Right hindlimb (tissue), 1 donor: ENCODE measurements around the gene RAD51B.
A peak's percentile ranks its signal among the peaks of the same experiment; 100 is the strongest.

Source experiments
- DNase-seq: peaks from one replicate; pipeline ENCODE4 v3.0.0-alpha.2; 2018

Gene RAD51B

DNA sequence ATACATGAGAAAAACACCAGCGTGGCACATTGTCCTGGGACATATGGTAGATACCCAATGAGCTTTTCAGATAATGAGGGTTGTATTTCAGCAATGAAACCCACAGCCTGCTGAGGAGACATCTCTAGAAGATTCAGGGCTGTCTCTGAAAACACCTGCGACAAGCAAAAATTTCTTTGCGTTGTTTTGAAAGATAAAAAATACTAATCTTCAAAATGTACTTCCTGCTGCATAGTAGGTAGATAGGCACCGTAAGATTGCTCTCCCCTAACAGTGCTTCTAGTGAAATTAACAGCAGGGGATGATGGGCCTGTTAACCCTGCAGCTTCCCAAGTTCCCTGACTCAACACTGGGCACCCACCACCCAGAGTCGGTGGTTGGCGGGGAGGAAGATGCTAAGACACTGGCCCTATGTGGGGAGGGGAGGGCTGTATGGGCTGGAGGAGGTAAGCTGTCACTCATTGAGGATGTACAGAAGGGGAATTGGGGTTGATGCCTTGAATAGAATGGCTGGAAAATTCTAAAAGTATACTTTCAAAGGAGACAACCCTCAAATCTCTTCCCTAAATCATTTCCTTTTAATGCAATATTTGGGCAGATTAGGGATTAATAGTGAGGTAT is 953.3 kb downstream of the RAD51B start:
- DNase-seq, result no peak

DNA sequence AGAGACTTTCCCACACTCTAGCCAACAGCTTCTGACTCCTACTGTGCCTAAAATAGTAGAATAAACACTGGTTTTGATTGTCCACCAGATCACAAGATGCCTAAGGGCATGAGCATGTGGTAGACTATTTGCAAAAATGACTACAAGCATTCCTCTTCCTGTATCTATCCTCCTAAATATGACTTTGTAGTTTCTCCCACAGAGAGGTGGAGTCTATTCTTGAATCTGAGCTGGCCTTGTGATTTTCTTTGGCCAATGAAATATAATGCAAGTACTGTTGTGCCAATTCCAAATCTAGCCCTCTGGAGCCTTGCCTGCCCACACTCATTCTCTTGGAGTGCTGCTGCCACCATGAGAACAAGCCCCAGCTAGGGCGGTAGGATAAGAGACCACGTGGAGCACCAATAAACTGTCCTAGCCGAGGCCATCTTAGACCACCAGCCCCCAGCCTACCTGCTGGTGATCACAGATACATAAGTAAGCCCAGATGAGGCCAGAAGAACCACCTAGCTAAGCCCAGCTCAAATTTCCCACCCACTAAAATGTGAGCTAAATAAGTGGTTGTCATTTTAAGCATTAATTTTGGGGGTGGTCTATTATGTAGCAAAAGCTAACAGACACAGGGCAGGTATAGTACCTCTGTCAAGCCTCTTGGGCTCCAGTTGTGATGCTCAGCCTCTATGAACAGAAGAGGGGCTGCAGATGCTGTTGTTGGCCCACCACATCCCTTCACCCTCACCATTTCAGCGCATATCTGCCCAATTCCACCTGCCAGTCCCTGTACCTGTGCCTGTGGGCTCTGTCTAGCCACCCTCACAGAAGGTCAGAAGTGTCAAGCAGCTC is 955.4 kb downstream of the RAD51B start:
- DNase-seq, result no peak

DNA sequence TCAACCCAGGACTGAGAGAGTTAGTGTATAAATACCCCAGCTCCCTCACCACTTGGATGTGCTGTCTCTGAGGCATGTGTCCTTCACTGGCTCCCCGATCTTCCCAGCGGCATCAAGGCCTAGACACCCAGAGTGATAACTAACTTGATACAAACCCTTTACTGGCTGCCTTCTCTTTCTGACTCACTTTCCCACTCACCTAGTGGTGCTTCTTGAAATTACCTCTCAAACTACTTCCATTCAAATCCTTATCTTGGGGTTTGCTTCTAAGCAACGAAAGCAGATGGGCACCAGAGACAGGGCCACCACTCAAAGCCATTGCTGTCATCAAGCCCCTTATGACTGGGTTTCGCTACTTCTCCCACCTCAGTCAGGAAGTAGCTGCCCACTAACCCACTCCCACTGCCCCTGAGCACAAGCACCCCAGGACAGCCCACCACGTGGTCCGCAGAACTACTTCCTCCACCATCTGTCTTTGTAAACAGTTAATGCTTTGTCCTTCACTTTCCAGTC is 956.1 kb downstream of the RAD51B start:
- DNase-seq, result no peak

DNA sequence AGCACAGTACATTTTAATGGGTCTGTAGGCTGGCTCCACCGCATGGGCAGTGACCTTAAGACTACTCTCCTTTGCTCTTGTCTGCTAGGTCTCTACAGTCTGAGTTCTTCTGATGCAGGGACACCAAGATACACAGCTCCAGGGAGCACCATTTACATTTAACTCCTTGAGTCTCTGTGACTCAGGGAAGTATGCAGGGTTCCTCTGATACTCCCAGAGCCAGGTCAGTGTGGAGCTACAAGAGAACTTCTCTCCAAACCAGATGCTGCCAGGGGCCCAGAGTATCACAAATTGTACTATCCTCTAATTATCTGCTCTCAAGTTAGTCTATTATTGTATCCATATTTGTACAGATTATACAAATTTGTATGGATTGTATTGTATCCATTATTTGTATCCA is 958.1 kb downstream of the RAD51B start:
- peak; percentile 1 for DNase-seq
